Cardiac muscle cell (in vitro differentiated cells and primary cell): ENCODE measurements around the gene WDR37. TPM values are rescaled to one million over a fixed set of nuclear protein-coding genes. Genes with fewer than 3 reads are reported as not detected.

Source experiments
- DNase-seq, 2 donors: peaks; one replicate each; pipeline versions ENCODE4 v3.0.0 to v3.0.0-alpha.2; 2010 to 2017; ENCODE audit warnings: low read depth in 1 of 2, low spot score in 1 of 2
- H3K27ac ChIP-seq: fragments of 200-600 bp; sonication (generic); 2 replicates; pipeline ENCODE4 v1.5.1; 2016
- H3K27me3 ChIP-seq: fragments of 200-600 bp; sonication (generic); 2 replicates; pipeline ENCODE4 v1.6.0; 2016; ENCODE audit warnings: control low read depth
- H3K36me3 ChIP-seq: fragments of 200-600 bp; sonication (generic); 2 replicates; pipeline ENCODE4 v1.5.1; 2016; ENCODE audit warnings: control low read depth
- H3K4me1 ChIP-seq: fragments of 200-600 bp; sonication (generic); 2 replicates; pipeline ENCODE4 v1.8.1; 2017; ENCODE audit warnings: low read depth, mild to moderate bottlenecking, mixed run types
- H3K4me3 ChIP-seq: fragments of 200-600 bp; sonication (generic); 2 replicates; pipeline ENCODE4 v1.5.1; 2016; ENCODE audit warnings: mild to moderate bottlenecking
- H3K9me3 ChIP-seq: fragments of 200-600 bp; sonication (generic); 2 replicates; pipeline ENCODE4 v1.5.1; 2017; ENCODE audit warnings: low read depth, mild to moderate bottlenecking, control low read depth
- CTCF ChIP-seq: IDR thresholded peaks from 2 replicates; pipeline ENCODE4 v1.5.1; 2012; ENCODE audit warnings: low read depth, mild to moderate bottlenecking, low read length
- polyA plus RNA-seq: library from polyadenylated mRNA; unstranded; fragments of >200 nt; fragmentation: Nextera tagmentation; extraction: Ambion mirVana; gene quantifications from 2 replicates; pipeline ENCODE4 v1.2.1, GENCODE V29; 2016
- total RNA-seq: library from RNA; depleted of rRNA; stranded (reverse); fragments of >200 nt; gene quantifications from 2 replicates; pipeline ENCODE4 v1.2.3, GENCODE V29; 2016

WDR37 gene
- total and polyA plus RNA-seq, 2 experiments from 2014 or later = 13.0 to 15.7 TPM

GRCh38 chr10:1011696-1012095 lies 44.5 kb upstream of the WDR37 start:
- no peaks in the 10 kb centered on the region for H3K4me1 ChIP-seq
- H3K36me3 ChIP-seq = peaks cover 61% of the 10 kb centered on the region
- no peak overlapping the region for H3K4me3 ChIP-seq
- no peak for DNase-seq
- no peaks in the 10 kb centered on the region for H3K9me3 ChIP-seq
- H3K27me3 ChIP-seq = no peaks in the 10 kb centered on the region
- no peak overlapping the region for H3K27ac ChIP-seq
- TF ChIP-seq CTCF = no peak

GRCh38 chr10:1015688-1016087 lies 40.5 kb upstream of the WDR37 start:
- Histone ChIP-seq H3K36me3 (peaks cover 50% of the 10 kb centered on the region), H3K4me1 (no peaks in the 10 kb centered on the region), H3K27ac (no peak overlapping the region), H3K9me3 (no peaks in the 10 kb centered on the region), H3K4me3 (no peak overlapping the region), H3K27me3 (no peaks in the 10 kb centered on the region)
- DNase-seq = no peak
- no peak for TF ChIP-seq CTCF

- Histone ChIP-seq H3K36me3 (peaks cover 36% of the 10 kb centered on the region), H3K4me3 (no peak overlapping the region), H3K9me3 (no peaks in the 10 kb centered on the region), H3K27me3 (no peaks in the 10 kb centered on the region), H3K27ac (no peak overlapping the region), H3K4me1 (no peaks in the 10 kb centered on the region)
- TF ChIP-seq CTCF = no peak
- DNase-seq = no peak
Measured at GRCh38 chr10:1019362-1019761, 36.8 kb upstream of the WDR37 start.

GRCh38 chr10:1020460-1020859 lies 35.7 kb upstream of the WDR37 start:
- Histone ChIP-seq H3K27ac (no peak overlapping the region), H3K4me1 (no peaks in the 10 kb centered on the region), H3K4me3 (no peak overlapping the region), H3K27me3 (no peaks in the 10 kb centered on the region), H3K36me3 (peaks cover 31% of the 10 kb centered on the region), H3K9me3 (no peaks in the 10 kb centered on the region)
- no peak for TF ChIP-seq CTCF
- DNase-seq = no peak

DNA sequence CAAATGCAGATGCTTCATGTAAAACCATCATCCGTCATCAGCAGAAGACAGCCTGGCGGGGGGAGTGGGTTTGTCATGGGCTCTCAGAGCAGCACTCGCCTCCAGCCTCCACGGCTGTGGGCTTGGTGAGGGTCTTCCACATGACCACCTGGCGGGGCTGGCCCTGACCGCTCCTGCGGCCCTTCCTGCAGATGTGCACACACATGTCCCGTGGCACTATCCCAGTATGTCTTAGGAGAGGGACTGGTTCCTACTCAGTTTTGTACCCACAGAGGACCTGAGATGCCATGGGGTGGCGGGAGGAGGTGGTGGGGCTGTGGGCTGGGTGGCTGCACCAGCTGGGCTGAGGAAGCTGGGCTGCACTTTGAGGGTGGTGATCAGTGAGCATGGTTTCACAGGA lies 35.2 kb upstream of the WDR37 start:
- no peak for DNase-seq
- Histone ChIP-seq H3K4me1 (no peaks in the 10 kb centered on the region), H3K4me3 (no peak overlapping the region), H3K36me3 (peaks cover 28% of the 10 kb centered on the region), H3K27ac (no peak overlapping the region), H3K9me3 (no peaks in the 10 kb centered on the region), H3K27me3 (no peaks in the 10 kb centered on the region)
- TF ChIP-seq CTCF = no peak

DNA sequence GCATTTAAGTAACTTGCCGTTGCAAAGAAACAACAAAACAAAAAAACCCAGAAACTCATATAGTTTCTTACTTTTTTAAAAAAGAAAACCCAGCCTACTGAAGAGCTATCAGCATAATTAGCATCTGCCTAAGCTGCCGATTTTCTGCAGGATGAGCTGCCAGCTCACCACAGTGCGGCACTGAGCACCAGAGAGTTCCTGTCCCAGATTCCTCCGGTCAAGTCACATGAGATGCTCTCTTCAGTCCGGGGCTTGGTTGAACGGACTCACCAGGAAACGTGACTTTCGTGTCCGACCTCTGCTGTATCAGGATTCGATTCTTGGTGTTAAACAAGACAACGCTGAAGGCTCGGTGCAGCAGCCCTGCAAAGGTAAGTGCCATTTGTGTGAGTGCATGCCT lies 33.8 kb upstream of the WDR37 start:
- DNase-seq = no peak
- Histone ChIP-seq H3K9me3 (no peaks in the 10 kb centered on the region), H3K4me3 (no peak overlapping the region), H3K27me3 (no peaks in the 10 kb centered on the region), H3K27ac (no peak overlapping the region), H3K4me1 (no peaks in the 10 kb centered on the region), H3K36me3 (peaks cover 15% of the 10 kb centered on the region)
- TF ChIP-seq CTCF = no peak
